ENCODE results near the gene SURF1.

- TF ChIP-seq CTCF (IDR thresholded peaks at IDR 0.05) (no peak), POLR2A (IDR thresholded peaks at IDR 0.05) (no peak)
These were observed 27.2 kb upstream of the SURF1 start for GRCh38 chr9:133383438-133383837.
